Liver (tissue), 9 donors: Measurements from ENCODE around the gene STEAP3. TPM values are rescaled to one million over a fixed set of nuclear protein-coding genes. Genes with fewer than 3 reads are reported as not detected.

ENCODE experiments used
- DNase-seq: peaks from one replicate; pipeline ENCODE4 v3.0.0-alpha.2; 2017; ENCODE audit warnings: low spot score
- H3K27ac ChIP-seq, 2 donors: one replicate each; pipeline ENCODE4 v1.7.0; 2013; ENCODE audit warnings: inconsistent platforms in 2 of 2, low read length in 2 of 2, control low read depth in 1 of 2, low read depth in 1 of 2, mild to moderate bottlenecking in 1 of 2
- H3K27me3 ChIP-seq, 4 donors: one replicate each; pipeline versions ENCODE4 v1.6.1 to v1.7.0; 2013; ENCODE audit warnings: low read length in 3 of 4, inconsistent platforms in 1 of 4, mild to moderate bottlenecking in 1 of 4, moderate library complexity in 1 of 4; ENCODE audit not compliant: control insufficient read depth in 4 of 4, insufficient read depth in 4 of 4
- H3K36me3 ChIP-seq, 4 donors: one replicate each; pipeline versions ENCODE4 v1.6.1 to v1.7.0; 2013; ENCODE audit warnings: low read length in 3 of 4, mild to moderate bottlenecking in 3 of 4, low read depth in 1 of 4, moderate library complexity in 1 of 4; ENCODE audit not compliant: control insufficient read depth in 4 of 4, insufficient read depth in 3 of 4
- H3K4me1 ChIP-seq, 4 donors: one replicate each; pipeline versions ENCODE4 v1.6.1 to v1.7.0; 2013; ENCODE audit warnings: low read length in 3 of 4, mild to moderate bottlenecking in 3 of 4, moderate library complexity in 1 of 4; ENCODE audit not compliant: control insufficient read depth in 4 of 4, insufficient read depth in 4 of 4
- H3K4me3 ChIP-seq, 3 donors: one replicate each; pipeline versions ENCODE4 v1.6.1 to v1.7.0; 2013; ENCODE audit warnings: low read length in 3 of 3, control low read depth in 1 of 3, low read depth in 1 of 3, mild to moderate bottlenecking in 1 of 3
- H3K9ac ChIP-seq, 2 donors: one replicate each; pipeline ENCODE4 v1.7.0; 2013; ENCODE audit warnings: low read length in 2 of 2, mild to moderate bottlenecking in 2 of 2, moderate library complexity in 2 of 2, control low read depth in 1 of 2, low read depth in 1 of 2
- H3K9me3 ChIP-seq, 4 donors: one replicate each; pipeline versions ENCODE4 v1.6.1 to v1.7.0; 2013; ENCODE audit warnings: low read length in 3 of 4; ENCODE audit not compliant: control insufficient read depth in 4 of 4
- CTCF ChIP-seq: fragments of 150-350 bp; IDR thresholded peaks from 2 replicates; pipeline ENCODE4 v1.5.1; 2017; ENCODE audit warnings: improper control_type of control experiment, low read depth, low read length; ENCODE audit not compliant: missing input control
- EGR1 ChIP-seq, 2 donors: IDR thresholded peaks; 2 replicates each; pipeline ENCODE4 v1.6.1; 2016 to 2018; ENCODE audit warnings: antibody characterized with exemption in 2 of 2, low read depth in 2 of 2
- FOXA1 ChIP-seq: IDR thresholded peaks from 2 replicates; pipeline ENCODE4 v1.6.1; 2016; ENCODE audit warnings: antibody characterized with exemption
- FOXA2 ChIP-seq: IDR thresholded peaks from 2 replicates; pipeline ENCODE4 v1.6.1; 2016; ENCODE audit warnings: antibody characterized with exemption
- GABPA ChIP-seq, 2 donors: IDR thresholded peaks in 1 of 2; conservative IDR thresholded peaks in 1 of 2; 2 replicates each; pipeline ENCODE4 v1.6.1; 2016; ENCODE audit warnings: antibody characterized with exemption in 2 of 2, mild to moderate bottlenecking in 1 of 2, moderate library complexity in 1 of 2
- HNF4A ChIP-seq, 2 donors: conservative IDR thresholded peaks; 2 replicates each; pipeline ENCODE4 v1.6.1; 2016; ENCODE audit warnings: antibody characterized with exemption in 2 of 2, mild to moderate bottlenecking in 2 of 2
- HNF4G ChIP-seq: IDR thresholded peaks from 2 replicates; pipeline ENCODE4 v1.6.1; 2016; ENCODE audit warnings: antibody characterized with exemption
- JUND ChIP-seq, 2 donors: IDR thresholded peaks; 2 replicates each; pipeline ENCODE4 v1.6.1; 2016; ENCODE audit warnings: antibody characterized with exemption in 2 of 2
- MAX ChIP-seq: IDR thresholded peaks from 2 replicates; pipeline ENCODE4 v1.6.1; 2016; ENCODE audit warnings: antibody characterized with exemption
- NR2F2 ChIP-seq: IDR thresholded peaks from 2 replicates; pipeline ENCODE4 v1.6.1; 2016; ENCODE audit warnings: antibody characterized with exemption
- RAD21 ChIP-seq, 2 donors: IDR thresholded peaks; 2 replicates each; pipeline ENCODE4 v1.6.1; 2016; ENCODE audit warnings: antibody characterized with exemption in 2 of 2, mild to moderate bottlenecking in 2 of 2
- REST ChIP-seq: IDR thresholded peaks from 2 replicates; pipeline ENCODE4 v1.6.1; 2016; ENCODE audit warnings: antibody characterized with exemption, mild to moderate bottlenecking
- RXRA ChIP-seq, 2 donors: IDR thresholded peaks; 2 replicates each; pipeline ENCODE4 v1.6.1; 2017 to 2018; ENCODE audit warnings: antibody characterized with exemption in 2 of 2, mild to moderate bottlenecking in 1 of 2
- SP1 ChIP-seq: IDR thresholded peaks from 2 replicates; pipeline ENCODE4 v1.6.1; 2018; ENCODE audit warnings: antibody characterized with exemption, mild to moderate bottlenecking
- TAF1 ChIP-seq: conservative IDR thresholded peaks from 2 replicates; pipeline ENCODE4 v1.6.1; 2016; ENCODE audit warnings: antibody characterized with exemption, mild to moderate bottlenecking
- YY1 ChIP-seq: IDR thresholded peaks from 2 replicates; pipeline ENCODE4 v1.6.1; 2016; ENCODE audit warnings: antibody characterized with exemption, mild to moderate bottlenecking
- ZBTB33 ChIP-seq: IDR thresholded peaks from 2 replicates; pipeline ENCODE4 v1.6.1; 2016; ENCODE audit warnings: antibody characterized with exemption
- WGBS: extraction: QIAGEN DNeasy Blood & Tissue Kit; methylation state at CpG from one replicate; pipeline ENCODE4 v1.1.7; 2013; 5-methylcytosine and 5-hydroxymethylcytosine counted together
- polyA plus RNA-seq, 2 donors: library from polyadenylated mRNA; stranded (reverse) in 1 of 2; unstranded in 1 of 2; fragments of 200-250 nt in 1 of 2; fragments of >200 nt in 1 of 2; fragmentation: Nextera tagmentation in 1 of 2; extraction: Ambion mirVana in 1 of 2; gene quantifications; one replicate each; pipeline versions ENCODE4 v1.2.1 to v1.2.3, GENCODE V29; 2013 to 2015
- total RNA-seq, 2 donors: library from RNA; depleted of rRNA; stranded (reverse); fragments of >200 nt; gene quantifications; one replicate each; pipeline ENCODE4 v1.2.3, GENCODE V29; 2014
- TF ChIP-seq, protein P1 (sequence below): IDR thresholded peaks from 2 replicates; pipeline ENCODE4 v1.6.1; 2016; ENCODE audit warnings: antibody characterized with exemption
- donor health status: healthy.
- donor health status: healthy.
- donor health status: healthy.
- donor health status: healthy.
- donor health status: healthy.

The STEAP3 gene
- total and polyA plus RNA-seq, 4 donors = 44.4 to 158 (median 113) TPM

DNA sequence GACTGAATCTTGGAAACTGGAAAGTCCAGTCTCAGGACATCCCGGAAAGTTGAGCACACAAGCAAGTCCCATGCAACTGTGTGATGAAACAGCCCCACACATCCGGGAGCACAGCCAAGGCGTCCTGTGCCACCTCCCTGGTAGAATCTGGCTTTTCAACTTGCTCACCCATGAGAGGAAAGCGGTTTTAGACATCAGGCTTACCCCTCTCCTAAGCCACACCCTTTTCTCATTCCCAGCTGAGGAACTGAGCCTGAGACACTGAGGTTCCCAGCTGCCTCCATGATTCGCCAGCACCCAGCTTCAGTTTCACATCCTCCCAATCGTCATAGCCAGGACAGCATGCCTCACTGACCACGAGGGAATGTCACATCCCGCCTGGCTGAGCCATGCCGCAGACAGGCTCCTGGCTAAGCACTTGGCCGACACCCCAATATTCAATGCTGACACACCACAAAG lies 60.3 kb downstream of the STEAP3 start:
- 59% methylated on average over 10 of the region's 10 CpGs for WGBS

More for the DNA sequence above, 60.3 kb downstream of the STEAP3 start:
- Histone ChIP-seq H3K36me3 (no peaks in the 10 kb centered on the region), H3K9ac (no peak overlapping the region), H3K27me3 (no peaks in the 10 kb centered on the region), H3K27ac (no peak overlapping the region), H3K9me3 (no peaks in the 10 kb centered on the region), H3K4me3 (no peak overlapping the region), H3K4me1 (peaks cover 0 to 5% (median under 1%) of the 10 kb centered on the region in 4 donors)
- DNase-seq = no peak
- TF ChIP-seq FOXA1 (no peak), EGR1 (IDR thresholded peaks at IDR 0.05; ENCODE audit: low read depth in 2 of 2) (peak in 1 of 2 donors; percentile 33), SP1 (no peak), ZBTB33 (no peak), RXRA (IDR thresholded peaks at IDR 0.05) (peak in 1 of 2 donors; percentile 73), YY1 (peak; percentile 51), HNF4G (no peak), CTCF (no peak), REST (peak; percentile 50), TAF1 (no peak), FOXA2 (no peak), MAX (peak; percentile 38), GABPA (IDR thresholded peaks at IDR 0.05 in 1 of 2, conservative IDR thresholded peaks at IDR 0.05 in 1 of 2) (peak in 1 of 2 donors; percentile 40), NR2F2 (no peak), HNF4A (conservative IDR thresholded peaks at IDR 0.05) (peak; percentile 21 to 69), RAD21 (IDR thresholded peaks at IDR 0.05) (no peak), JUND (IDR thresholded peaks at IDR 0.05) (no peak)
- TF ChIP-seq, protein P1, sequence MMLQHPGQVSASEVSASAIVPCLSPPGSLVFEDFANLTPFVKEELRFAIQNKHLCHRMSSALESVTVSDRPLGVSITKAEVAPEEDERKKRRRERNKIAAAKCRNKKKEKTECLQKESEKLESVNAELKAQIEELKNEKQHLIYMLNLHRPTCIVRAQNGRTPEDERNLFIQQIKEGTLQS = no peak
